T-helper 1 cell (primary cell): Measurements from ENCODE around the gene IRGQ.
"Not testable (repeated sequence)": the region's sequence is repeated elsewhere in the genome, so short reads cannot be mapped to it uniquely, and the experiment has no call there.

Experiments used
- DNase-seq, 5 donors: peaks; one replicate each; pipeline ENCODE4 v3.0.0-alpha.2; 2012 to 2020
- total RNA-seq, 4 donors: gene quantifications; one replicate each; lab custom pipeline; 2026; lab: John Stamatoyannopoulos, UW

IRGQ gene
- total RNA-seq = 91.5 to 148 (median 97.8) reads per million in 4 donors

- DNase-seq = peak; percentile 100
These were observed at the start of gene IRGQ, which contains the start of gene ZNF576 for GRCh38 chr19:43595999-43596841. IRGQ (minus strand) TSS chr19:43596134; CDS start chr19:43595338, 796 bp downstream. ZNF576 (plus strand) TSS chr19:43596595; CDS start chr19:43597109, 514 bp downstream.

GRCh38 chr19:43644181-43644580 lies 48.2 kb upstream of the IRGQ start:
- no peak for DNase-seq

- no peak for DNase-seq
These were observed 47.4 kb upstream of the IRGQ start for GRCh38 chr19:43643326-43643725.

- no peak for DNase-seq
These were observed 46.6 kb upstream of the IRGQ start for GRCh38 chr19:43642531-43642930.

GRCh38 chr19:43641333-43641732 lies 45.4 kb upstream of the IRGQ start:
- no peak for DNase-seq

GRCh38 chr19:43640424-43640757 lies 44.5 kb upstream of the IRGQ start:
- DNase-seq = no peak

GRCh38 chr19:43639519-43640423 lies 43.8 kb upstream of the IRGQ start, which contains the start of gene CADM4:
CADM4 (minus strand) TSS chr19:43639850; CDS start chr19:43639790, 60 bp downstream.
- DNase-seq = peak; percentile 28 to 58 (median 39)

- DNase-seq = no peak
These were observed 43.1 kb upstream of the IRGQ start for GRCh38 chr19:43638995-43639518.

GRCh38 chr19:43638214-43638994 lies 42.5 kb upstream of the IRGQ start:
- DNase-seq = no peak

GRCh38 chr19:43636121-43636683 lies 40.3 kb upstream of the IRGQ start:
- no peak for DNase-seq

- not testable (repeated sequence) for DNase-seq
These were observed 39.6 kb upstream of the IRGQ start for GRCh38 chr19:43635561-43635940.

GRCh38 chr19:43634872-43635560 lies 39.1 kb upstream of the IRGQ start:
- no peak for DNase-seq

- DNase-seq = no peak
These were observed 38.6 kb upstream of the IRGQ start for GRCh38 chr19:43634506-43634871.

- DNase-seq = no peak
These were observed 38.1 kb upstream of the IRGQ start for GRCh38 chr19:43634068-43634467.

GRCh38 chr19:43633520-43633919 lies 37.6 kb upstream of the IRGQ start:
- DNase-seq = no peak

GRCh38 chr19:43631491-43631890 lies 35.6 kb upstream of the IRGQ start:
- DNase-seq = no peak

GRCh38 chr19:43628646-43629326 lies 32.9 kb upstream of the IRGQ start:
- DNase-seq = no peak

GRCh38 chr19:43626838-43627237 lies 30.9 kb upstream of the IRGQ start:
- no peak for DNase-seq

GRCh38 chr19:43625918-43626579 lies 30.1 kb upstream of the IRGQ start:
- no peak for DNase-seq

GRCh38 chr19:43624933-43625332 lies 29.0 kb upstream of the IRGQ start:
- peak; percentile 75 to 86 (median 83) for DNase-seq
